Right cardiac atrium (tissue), 5 donors: Measurements from ENCODE around the gene INSC. TPM values are rescaled to one million over a fixed set of nuclear protein-coding genes. Genes with fewer than 3 reads are reported as not detected.

Experiments
- ATAC-seq, 2 donors: fragments of 200-7000 bp; cut with Tn5 transposase; one replicate each; pipeline versions ENCODE4 v1.8.0 to v1.9.1; 2020; ENCODE audit warnings: moderate library complexity in 2 of 2, mild to moderate bottlenecking in 1 of 2
- DNase-seq, 3 donors: peaks; one replicate each; pipeline ENCODE4 v3.0.0-alpha.2; 2020
- H3K27ac ChIP-seq: one replicate; pipeline ENCODE4 v1.5.1; 2013; ENCODE audit warnings: mild to moderate bottlenecking, low read length, control low read depth, moderate library complexity
- H3K27me3 ChIP-seq: one replicate; pipeline ENCODE4 v1.6.1; 2013; ENCODE audit not compliant: control insufficient read depth, insufficient read depth
- H3K4me1 ChIP-seq: one replicate; pipeline ENCODE4 v1.6.1; 2013; ENCODE audit warnings: low read length; ENCODE audit not compliant: control insufficient read depth, insufficient read depth
- H3K4me3 ChIP-seq: one replicate; pipeline ENCODE4 v1.5.1; 2013; ENCODE audit warnings: low read length, control low read depth
- H3K9me3 ChIP-seq: one replicate; pipeline ENCODE4 v1.6.1; 2013; ENCODE audit warnings: low read length; ENCODE audit not compliant: control insufficient read depth
- WGBS: extraction: QIAGEN DNeasy Blood & Tissue Kit; methylation state at CpG from one replicate; pipeline ENCODE4 v1.1.7; 2013; 5-methylcytosine and 5-hydroxymethylcytosine counted together
- intact Hi-C, 4 donors: fragments of 100-400 bp; cut with DNase I; formaldehyde crosslinking; loops; one replicate each; pipeline versions ENCODE4 v1.11.0 to v1.14.0; 2022 to 2023
- polyA plus RNA-seq: library from polyadenylated mRNA; stranded (reverse); fragments of 200-250 nt; gene quantifications from one replicate; pipeline ENCODE4 v1.2.3, GENCODE V29; 2013
- total RNA-seq, 4 donors: library from RNA; stranded (reverse); fragmentation: NEBNext Ultra II Directional; extraction: Animal tissue kit (Norgen Biotek cat#: 25700); gene quantifications; one replicate each; pipeline ENCODE4 v1.2.1, GENCODE V29; 2021
- donor health status: healthy with polysubstance abuse.
- donor health status: DM: no; HTN: yes; CAD: no.
- donor health status: DM: no; HTN: no; CAD: no.
- donor health status: DM: no; HTN: yes; CAD: no; lungs with severe emphysema.
- donor health status: DM: yes; HTN: yes; CAD: no.

Gene INSC
- total and polyA plus RNA-seq, 5 donors, result 0.91 to 1.0 (median 0.95) TPM

DNA sequence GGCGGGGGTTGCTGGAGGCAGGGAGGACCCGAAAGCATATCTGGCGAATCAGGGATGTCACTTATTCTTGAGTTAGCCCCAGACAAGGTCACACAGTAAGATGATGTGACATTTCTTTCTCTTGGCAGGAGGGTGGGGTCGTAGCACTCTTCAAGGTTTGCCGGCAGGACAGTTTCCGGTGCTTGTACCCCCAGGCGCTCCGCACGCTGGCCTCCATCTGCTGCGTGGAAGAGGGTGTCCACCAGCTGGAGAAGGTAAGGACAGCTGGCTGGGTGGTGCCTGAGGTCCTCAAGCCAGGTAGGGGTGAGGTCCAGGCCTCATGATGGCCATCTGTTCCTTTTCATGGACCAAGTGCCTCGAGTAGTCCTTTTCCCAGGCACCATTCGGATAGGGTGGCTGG, 86.0 kb downstream of the INSC start:
- 92% methylated on average over 12 of the region's 12 CpGs for WGBS
- intact Hi-C loops, result loop anchor here in 1 of 4 donors (10.0 kb wide), 1 partner anchor 296 kb away; no protein-coding TSS in a partner anchor
- peak in 1 of 3 donors; percentile 25 for DNase-seq
- ATAC-seq, result no peak
- Histone ChIP-seq H3K9me3 (no peaks in the 10 kb centered on the region), H3K4me1 (no peaks in the 10 kb centered on the region), H3K27ac (no peak overlapping the region), H3K4me3 (no peak overlapping the region), H3K27me3 (no peaks in the 10 kb centered on the region)

DNA sequence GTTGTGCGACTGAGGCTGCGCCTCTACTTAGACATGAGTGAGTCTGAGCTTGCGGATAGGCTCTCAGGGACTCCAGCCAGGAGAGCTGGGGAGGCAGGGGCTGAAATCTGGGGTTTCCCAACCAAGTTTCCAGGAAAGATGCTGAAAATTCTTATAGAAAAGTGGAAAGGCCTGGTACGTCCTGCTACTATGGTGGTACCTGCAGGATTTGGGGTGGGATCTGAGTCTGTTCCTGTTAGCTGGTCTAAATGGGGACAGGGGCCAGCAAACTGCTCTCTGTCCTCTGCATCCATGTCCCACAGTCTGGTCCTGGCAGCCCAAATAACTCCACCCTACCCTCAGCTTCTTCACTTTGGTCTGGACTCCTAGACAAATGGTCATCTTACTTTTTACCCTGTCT, 86.9 kb downstream of the INSC start:
- Histone ChIP-seq H3K4me1 (no peaks in the 10 kb centered on the region), H3K27ac (no peak overlapping the region), H3K9me3 (no peaks in the 10 kb centered on the region), H3K4me3 (no peak overlapping the region), H3K27me3 (no peaks in the 10 kb centered on the region)
- intact Hi-C loops, result loop anchor here in 1 of 4 donors (10.0 kb wide), 1 partner anchor 297 kb away; no protein-coding TSS in a partner anchor
- 96% methylated on average over 4 of the region's 4 CpGs for WGBS
- ATAC-seq (no peak), DNase-seq (no peak)

DNA sequence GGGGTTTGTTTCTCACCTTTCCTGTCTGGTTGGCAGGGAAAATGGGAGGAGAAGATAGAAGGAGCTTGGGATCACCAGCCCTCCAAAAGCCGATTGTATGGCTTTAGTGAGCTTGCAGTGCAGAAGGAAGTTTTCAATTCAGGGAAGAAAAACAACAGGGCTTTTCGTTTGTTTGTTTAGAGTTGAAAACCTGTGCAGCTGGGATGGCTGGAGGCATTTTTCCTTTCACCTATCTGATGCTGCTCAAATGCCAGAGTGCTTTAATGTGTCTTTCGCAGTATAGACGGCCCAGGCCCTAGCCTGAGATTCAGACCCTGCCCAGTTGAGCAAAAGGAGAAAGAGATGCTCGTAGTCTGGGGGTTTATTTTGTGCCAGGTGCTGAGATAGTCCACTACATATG, 87.9 kb downstream of the INSC start:
- Histone ChIP-seq H3K27ac (no peak overlapping the region), H3K4me3 (no peak overlapping the region), H3K27me3 (no peaks in the 10 kb centered on the region), H3K4me1 (no peaks in the 10 kb centered on the region), H3K9me3 (no peaks in the 10 kb centered on the region)
- no peak for DNase-seq
- intact Hi-C loops, result loop anchor here in 1 of 4 donors (10.0 kb wide), 1 partner anchor 298 kb away; no protein-coding TSS in a partner anchor
- ATAC-seq, result no peak
- 71% methylated on average over 5 of the region's 5 CpGs for WGBS

DNA sequence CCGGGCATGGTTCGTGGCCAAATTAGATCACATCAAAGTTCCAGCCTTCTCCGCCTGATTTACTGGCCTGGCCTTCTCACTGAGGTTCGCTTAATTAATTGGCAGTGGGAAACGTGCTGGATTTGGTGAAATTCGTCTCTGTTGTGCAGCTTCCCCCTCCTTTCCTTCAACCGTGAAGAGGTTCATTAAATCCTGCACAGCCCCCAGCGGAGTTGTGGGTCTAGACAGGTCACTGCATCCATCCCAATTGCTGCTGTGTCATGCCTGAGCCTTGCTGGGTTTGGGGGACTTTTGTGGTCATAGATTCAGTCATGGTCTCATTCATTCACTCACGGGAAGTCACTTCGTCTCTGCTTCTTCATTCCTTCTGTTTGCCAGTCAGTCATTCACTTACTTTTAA, 90.0 kb downstream of the INSC start:
- H3K9me3 ChIP-seq, result no peaks in the 10 kb centered on the region
- intact Hi-C loops, result loop anchor here in 1 of 4 donors (10.0 kb wide), 1 partner anchor 300 kb away; no protein-coding TSS in a partner anchor
- no peak overlapping the region for H3K4me3 ChIP-seq
- no peak overlapping the region for H3K27ac ChIP-seq
- 85% methylated on average over 10 of the region's 10 CpGs for WGBS
- no peaks in the 10 kb centered on the region for H3K4me1 ChIP-seq
- DNase-seq (no peak), ATAC-seq (no peak)
- no peaks in the 10 kb centered on the region for H3K27me3 ChIP-seq

GRCh38 chr11:15206791-15207190, 92.1 kb downstream of the INSC start:
- Histone ChIP-seq H3K4me3 (no peak overlapping the region), H3K27me3 (no peaks in the 10 kb centered on the region), H3K27ac (no peak overlapping the region), H3K9me3 (no peaks in the 10 kb centered on the region), H3K4me1 (no peaks in the 10 kb centered on the region)
- DNase-seq (no peak), ATAC-seq (no peak)
- intact Hi-C loops, result loop anchor here in 1 of 4 donors (10.0 kb wide), 1 partner anchor 302 kb away; no protein-coding TSS in a partner anchor
- 74% methylated on average over 2 of the region's 2 CpGs for WGBS

DNA sequence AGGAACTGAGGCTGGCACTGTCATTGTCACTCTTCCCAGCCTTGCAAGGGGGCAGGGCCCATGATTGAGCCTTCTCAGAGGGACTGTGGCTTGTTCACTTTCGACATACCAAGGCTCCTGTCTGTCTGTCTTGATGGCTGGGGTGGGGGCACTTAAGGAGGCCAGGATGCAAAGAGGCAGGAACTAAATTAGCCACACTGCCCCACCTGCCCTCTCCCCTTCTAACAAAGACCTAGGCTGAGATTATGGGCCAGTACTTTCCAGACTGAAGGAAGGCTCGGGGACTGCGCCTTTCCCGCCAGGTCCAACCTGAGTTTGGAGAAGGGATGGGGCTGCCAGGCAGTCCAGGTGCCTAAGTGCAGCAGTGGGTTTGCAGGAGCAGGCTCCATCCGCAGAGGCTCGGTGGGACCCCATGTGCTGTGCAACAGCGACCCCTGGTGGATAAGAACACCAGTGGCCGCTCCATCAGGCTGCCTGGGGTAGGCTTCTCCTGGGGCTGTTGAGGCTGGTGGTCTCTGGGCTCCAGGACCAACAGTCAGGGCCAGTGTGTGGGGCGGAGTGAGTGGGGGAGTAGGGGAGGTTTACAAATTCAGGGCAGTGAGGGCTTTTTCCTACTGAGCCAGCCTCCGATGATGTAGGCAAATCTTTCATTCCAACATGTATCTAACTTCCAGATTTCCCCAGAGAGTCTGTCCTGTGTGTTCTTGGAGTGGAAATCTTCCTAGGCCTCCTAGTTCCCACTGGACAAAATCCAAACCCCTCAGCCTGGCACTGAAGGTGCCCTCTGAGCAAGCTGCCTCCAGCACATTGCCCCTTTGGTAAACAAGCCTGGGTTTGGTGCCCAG, 93.9 kb downstream of the INSC start:
- WGBS, result 15% methylated on average over 10 of the region's 10 CpGs
- H3K9me3 ChIP-seq, result no peaks in the 10 kb centered on the region
- no peak overlapping the region for H3K27ac ChIP-seq
- DNase-seq (peak; percentile 62 to 84 (median 83)), ATAC-seq (peak; percentile 85 to 92)
- H3K27me3 ChIP-seq, result no peaks in the 10 kb centered on the region
- intact Hi-C loops, result loop anchor here (1.0 to 10.0 kb wide), 3 partner anchors 107 to 304 kb away; no protein-coding TSS in a partner anchor
- no peak overlapping the region for H3K4me3 ChIP-seq
- no peaks in the 10 kb centered on the region for H3K4me1 ChIP-seq

GRCh38 chr11:15212876-15213275, 98.2 kb downstream of the INSC start:
- no peak for DNase-seq
- WGBS, result 83% methylated on average over 4 of the region's 4 CpGs

DNA sequence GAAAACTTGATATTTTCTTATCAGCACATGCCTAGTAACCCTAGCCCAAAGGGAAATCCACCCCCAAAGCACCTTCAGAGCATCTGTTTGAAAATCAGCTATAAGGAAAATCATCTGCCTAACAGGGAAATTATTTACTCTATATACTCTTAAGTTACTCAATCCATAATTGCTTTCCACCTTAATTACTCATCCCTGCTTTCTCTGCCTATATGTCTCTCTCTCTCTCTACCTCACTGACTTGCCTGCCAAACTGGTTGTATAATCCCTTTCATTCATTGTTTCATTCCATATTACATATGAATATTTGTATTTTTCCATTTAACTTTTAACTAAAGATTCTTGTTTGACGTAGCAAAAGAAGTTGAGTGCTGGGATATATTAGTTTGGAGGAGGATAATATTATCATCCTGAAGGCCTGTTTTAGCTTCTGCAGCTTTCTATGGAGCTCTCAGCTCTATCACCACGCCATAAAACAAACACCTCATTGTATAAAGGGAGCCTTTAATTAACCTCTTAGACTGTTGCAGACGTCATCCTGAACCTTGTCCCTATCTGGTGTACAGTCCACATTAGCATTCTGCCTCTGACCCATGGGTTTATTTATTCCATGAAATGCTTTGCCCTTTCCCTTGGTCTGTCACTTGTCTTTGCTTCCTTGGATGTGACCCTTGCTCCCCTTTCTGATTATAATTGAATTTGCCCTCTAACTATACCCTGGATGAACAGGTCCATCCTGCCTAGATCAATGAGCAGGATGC, 98.9 kb downstream of the INSC start:
- Histone ChIP-seq H3K27ac (no peak overlapping the region), H3K4me3 (no peak overlapping the region), H3K27me3 (no peaks in the 10 kb centered on the region), H3K4me1 (no peaks in the 10 kb centered on the region), H3K9me3 (no peaks in the 10 kb centered on the region)
- 62% methylated on average over 3 of the region's 3 CpGs for WGBS
- intact Hi-C loops, result no loop called here
- ATAC-seq (no peak), DNase-seq (no peak)

More at GRCh38 chr11:15212876-15213275, 98.2 kb downstream of the INSC start:
- Histone ChIP-seq H3K4me1 (no peaks in the 10 kb centered on the region), H3K27ac (no peak overlapping the region), H3K4me3 (no peak overlapping the region), H3K9me3 (no peaks in the 10 kb centered on the region), H3K27me3 (no peaks in the 10 kb centered on the region)
- ATAC-seq, result no peak
- intact Hi-C loops, result no loop called here

DNA sequence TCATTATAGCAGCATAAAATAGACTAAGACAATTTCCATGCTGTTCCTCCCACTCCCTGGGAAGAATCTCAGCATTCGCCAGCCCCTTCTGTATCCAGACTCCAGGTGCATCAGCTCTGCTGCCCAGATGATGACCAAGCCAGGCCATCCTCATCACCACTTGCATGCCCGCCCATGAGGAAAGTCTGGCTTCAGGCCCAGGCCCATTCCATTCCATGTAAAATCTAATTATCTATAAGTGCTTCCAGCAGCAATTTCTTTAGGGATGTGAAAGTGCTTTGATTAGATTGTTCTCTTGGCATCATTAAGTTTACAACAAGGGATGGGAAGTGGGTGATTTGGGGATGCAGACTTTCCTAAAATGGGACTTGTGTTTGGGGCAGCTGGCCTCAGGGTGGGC, 100.3 kb downstream of the INSC start:
- H3K9me3 ChIP-seq, result no peaks in the 10 kb centered on the region
- no peak for ATAC-seq
- intact Hi-C loops, result no loop called here

GRCh38 chr11:15216678-15217077, 102.0 kb downstream of the INSC start:
- DNase-seq (no peak), ATAC-seq (no peak)
- intact Hi-C loops, result no loop called here
- Histone ChIP-seq H3K4me3 (no peak overlapping the region), H3K27me3 (no peaks in the 10 kb centered on the region), H3K27ac (no peak overlapping the region), H3K4me1 (no peaks in the 10 kb centered on the region), H3K9me3 (no peaks in the 10 kb centered on the region)

More for the DNA sequence above, 100.3 kb downstream of the INSC start:
- WGBS, result 94% methylated on average over 2 of the region's 2 CpGs
- no peak for DNase-seq
- Histone ChIP-seq H3K4me1 (no peaks in the 10 kb centered on the region), H3K4me3 (no peak overlapping the region), H3K27me3 (no peaks in the 10 kb centered on the region), H3K27ac (no peak overlapping the region)

- no peak for ATAC-seq
- intact Hi-C loops, result no loop called here
- Histone ChIP-seq H3K27me3 (no peaks in the 10 kb centered on the region), H3K4me1 (no peaks in the 10 kb centered on the region), H3K9me3 (no peaks in the 10 kb centered on the region), H3K4me3 (no peak overlapping the region), H3K27ac (no peak overlapping the region)
- WGBS, result 74% methylated on average over 4 of the region's 4 CpGs
- DNase-seq, result no peak
These were observed 102.7 kb downstream of the INSC start for GRCh38 chr11:15217416-15217815.
